ENCODE measurements around the gene DMGDH. TPM values are rescaled to one million over a fixed set of nuclear protein-coding genes. Genes with fewer than 3 reads are reported as not detected.

Gene DMGDH
- total RNA-seq, 4 donors from 2014 or later: 0.64 to 3.1 (median 1.7) TPM; not detected in 1

DNA sequence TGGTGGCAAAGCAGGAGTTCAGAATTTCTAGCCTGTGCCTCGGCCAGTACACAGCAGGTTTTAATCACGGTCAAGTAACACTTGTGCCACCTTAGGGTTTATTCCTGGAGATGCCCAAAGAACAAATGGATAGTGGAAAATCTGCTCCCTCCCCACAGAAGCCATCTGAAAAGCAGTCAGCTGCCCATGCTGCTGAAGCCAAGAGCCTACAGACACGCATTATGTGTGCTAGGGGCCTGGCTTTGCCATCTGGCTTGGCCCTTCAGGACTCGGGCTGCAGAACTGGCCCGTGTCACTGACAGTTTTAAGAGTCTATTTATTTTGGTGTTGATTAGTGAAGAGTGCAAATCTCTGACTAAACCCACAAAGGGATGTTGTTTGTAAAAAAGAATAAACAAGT lies 95.5 kb downstream of the DMGDH start:
- peaks cover 0 to 32% (median 19%) of the 10 kb centered on the region in 3 donors for H3K4me1 ChIP-seq
- no peaks in the 10 kb centered on the region for H3K36me3 ChIP-seq
- DNase-seq: no peak
- no peaks in the 10 kb centered on the region for H3K27me3 ChIP-seq
- intact Hi-C loops (cut with DNase I): no loop called here
- WGBS, 2 donors: 72 to 79% methylated on average over 5 of the region's 5 CpGs
- peak overlapping the region in 2 of 4 donors; percentile 32 to 33 for H3K27ac ChIP-seq
- no peaks in the 10 kb centered on the region for H3K9me3 ChIP-seq
- no peak overlapping the region for H3K4me3 ChIP-seq
- no peak for TF ChIP-seq POLR2A (IDR thresholded peaks at IDR 0.05)
- TF ChIP-seq, protein P1, sequence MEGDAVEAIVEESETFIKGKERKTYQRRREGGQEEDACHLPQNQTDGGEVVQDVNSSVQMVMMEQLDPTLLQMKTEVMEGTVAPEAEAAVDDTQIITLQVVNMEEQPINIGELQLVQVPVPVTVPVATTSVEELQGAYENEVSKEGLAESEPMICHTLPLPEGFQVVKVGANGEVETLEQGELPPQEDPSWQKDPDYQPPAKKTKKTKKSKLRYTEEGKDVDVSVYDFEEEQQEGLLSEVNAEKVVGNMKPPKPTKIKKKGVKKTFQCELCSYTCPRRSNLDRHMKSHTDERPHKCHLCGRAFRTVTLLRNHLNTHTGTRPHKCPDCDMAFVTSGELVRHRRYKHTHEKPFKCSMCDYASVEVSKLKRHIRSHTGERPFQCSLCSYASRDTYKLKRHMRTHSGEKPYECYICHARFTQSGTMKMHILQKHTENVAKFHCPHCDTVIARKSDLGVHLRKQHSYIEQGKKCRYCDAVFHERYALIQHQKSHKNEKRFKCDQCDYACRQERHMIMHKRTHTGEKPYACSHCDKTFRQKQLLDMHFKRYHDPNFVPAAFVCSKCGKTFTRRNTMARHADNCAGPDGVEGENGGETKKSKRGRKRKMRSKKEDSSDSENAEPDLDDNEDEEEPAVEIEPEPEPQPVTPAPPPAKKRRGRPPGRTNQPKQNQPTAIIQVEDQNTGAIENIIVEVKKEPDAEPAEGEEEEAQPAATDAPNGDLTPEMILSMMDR (IDR thresholded peaks at IDR 0.05): no peak

DNA sequence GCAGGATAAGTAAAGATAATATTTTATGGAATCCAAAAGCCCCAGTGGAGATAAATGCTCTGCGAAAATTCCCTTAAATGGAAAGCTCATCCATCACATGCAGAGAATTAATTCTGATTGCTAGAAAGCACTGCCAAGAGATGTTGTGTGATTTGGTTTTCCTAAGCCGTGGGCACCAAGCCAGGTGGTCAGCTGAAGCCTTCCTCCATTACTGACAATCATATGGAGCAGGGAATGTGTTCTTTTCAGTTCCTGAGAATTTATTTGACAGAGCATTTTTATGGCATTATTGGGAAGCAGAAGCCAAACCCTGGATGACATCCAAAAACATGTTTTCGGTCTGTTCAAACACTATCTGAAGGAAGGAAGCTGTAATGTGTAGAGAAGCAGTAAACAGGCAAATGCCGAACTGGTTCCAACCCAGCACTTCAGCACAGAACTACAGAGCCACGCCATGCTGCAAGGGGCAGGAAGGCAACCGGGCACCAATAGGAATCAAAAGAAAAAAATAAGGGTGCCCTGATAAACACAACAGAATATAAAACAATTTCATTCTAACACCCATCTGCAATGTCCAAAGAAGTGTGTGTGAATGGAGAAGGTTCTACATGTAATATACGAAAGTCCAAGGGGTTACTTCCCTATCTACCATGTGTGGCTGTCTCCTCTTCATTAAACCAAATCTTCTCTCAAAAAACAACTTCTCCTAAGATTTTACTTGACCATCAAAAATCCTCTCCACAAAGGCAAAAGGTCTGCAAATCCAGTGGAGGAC lies 96.6 kb downstream of the DMGDH start:
- TF ChIP-seq, protein P1 (IDR thresholded peaks at IDR 0.05): no peak
- TF ChIP-seq POLR2A (IDR thresholded peaks at IDR 0.05): no peak
- Histone ChIP-seq H3K36me3 (no peaks in the 10 kb centered on the region), H3K4me1 (peaks cover 0 to 32% (median 19%) of the 10 kb centered on the region in 3 donors), H3K27me3 (no peaks in the 10 kb centered on the region), H3K27ac (peak overlapping the region in 3 of 4 donors; percentile 17 to 34 (median 33)), H3K9me3 (no peaks in the 10 kb centered on the region), H3K4me3 (peak overlapping the region in 1 of 4 donors; percentile 35)
- no peak for DNase-seq
- WGBS, 2 donors: 21 to 23% methylated on average over 7 of the region's 7 CpGs
- intact Hi-C loops (cut with DNase I): no loop called here

DNA sequence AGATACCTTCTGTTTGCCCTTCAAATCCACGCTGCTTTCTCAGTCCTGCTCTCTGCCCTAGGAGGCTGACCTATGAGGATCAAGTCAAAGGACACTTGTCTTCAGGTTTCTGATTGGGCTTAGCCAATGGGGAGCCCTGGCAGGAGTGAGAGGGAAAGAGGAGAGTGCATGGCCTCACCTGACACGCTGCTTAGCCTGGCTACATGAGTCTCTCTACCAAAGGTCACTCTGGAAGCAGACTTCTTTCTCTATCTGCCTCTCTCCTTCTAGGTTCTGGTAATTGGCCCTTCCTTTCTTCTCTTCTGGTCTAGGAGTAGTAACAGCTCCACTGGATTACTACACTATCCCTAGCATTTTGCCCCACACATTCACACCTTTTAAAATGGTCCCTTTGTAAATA lies 97.5 kb downstream of the DMGDH start:
- intact Hi-C loops (cut with DNase I): no loop called here
- H3K27me3 ChIP-seq: no peaks in the 10 kb centered on the region
- 81 to 97% methylated on average over 2 of the region's 2 CpGs for WGBS, 2 donors
- peaks cover 0 to 32% (median 19%) of the 10 kb centered on the region in 3 donors for H3K4me1 ChIP-seq
- H3K36me3 ChIP-seq: no peaks in the 10 kb centered on the region
- no peak for DNase-seq
- H3K27ac ChIP-seq: peak overlapping the region in 3 of 4 donors; percentile 17 to 34 (median 33)
- H3K4me3 ChIP-seq: no peak overlapping the region
- TF ChIP-seq POLR2A (IDR thresholded peaks at IDR 0.05): no peak
- TF ChIP-seq, protein P1 (IDR thresholded peaks at IDR 0.05): no peak
- H3K9me3 ChIP-seq: no peaks in the 10 kb centered on the region

DNA sequence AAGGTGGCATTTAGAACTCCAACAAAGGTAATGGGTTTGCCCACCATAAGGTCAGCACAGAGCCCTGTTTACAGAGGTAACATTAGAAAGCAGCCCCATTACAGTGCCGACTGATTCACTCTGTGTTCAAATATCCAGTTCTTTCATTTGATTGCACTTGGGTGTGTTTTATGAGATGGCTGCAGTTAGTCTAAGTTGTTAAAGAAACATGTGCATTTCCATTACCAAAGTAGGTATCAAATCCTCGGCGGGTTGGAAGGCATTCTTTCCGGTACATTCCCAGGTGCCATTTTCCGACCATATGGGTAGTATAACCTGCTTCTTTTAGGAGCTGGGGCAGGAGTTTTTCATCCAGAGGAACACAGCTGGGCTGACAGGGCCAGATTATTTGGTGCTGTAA lies 100.7 kb downstream of the DMGDH start:
- no peak for TF ChIP-seq POLR2A (IDR thresholded peaks at IDR 0.05)
- TF ChIP-seq, protein P1 (IDR thresholded peaks at IDR 0.05): no peak
- 93 to 98% methylated on average over 5 of the region's 5 CpGs for WGBS, 2 donors
- intact Hi-C loops (cut with DNase I): no loop called here

DNA sequence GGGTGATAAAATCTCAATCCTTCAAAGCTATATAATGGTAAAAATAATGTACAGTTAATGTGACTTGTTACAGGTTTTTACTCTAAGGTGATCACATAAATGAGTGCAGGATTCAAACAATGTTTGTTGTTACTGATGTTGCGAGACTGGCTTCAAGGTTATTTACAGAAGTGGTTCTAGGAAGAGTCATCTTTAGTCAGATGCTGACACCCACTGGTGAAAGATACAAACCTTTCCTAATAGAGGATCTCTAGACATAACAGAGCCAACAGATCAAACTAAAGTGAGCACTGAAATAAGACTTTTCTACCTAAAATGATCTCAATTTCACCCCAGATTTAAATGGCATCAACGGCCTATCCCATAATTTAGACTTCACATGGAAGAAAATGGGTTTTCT lies 104.6 kb downstream of the DMGDH start:
- Histone ChIP-seq H3K4me3 (no peak overlapping the region), H3K9me3 (no peaks in the 10 kb centered on the region), H3K27me3 (no peaks in the 10 kb centered on the region), H3K27ac (no peak overlapping the region), H3K4me1 (no peaks in the 10 kb centered on the region), H3K36me3 (peaks cover 0 to 10% (median 0%) of the 10 kb centered on the region in 3 donors)
- DNase-seq: no peak
- WGBS, 2 donors: 72 to 78% methylated on average over 2 of the region's 2 CpGs
- intact Hi-C loops (cut with DNase I): no loop called here
- no peak for TF ChIP-seq POLR2A (IDR thresholded peaks at IDR 0.05)
- TF ChIP-seq, protein P1 (IDR thresholded peaks at IDR 0.05): peak in 5 of 6 experiments; percentile 18 to 53 (median 36)

More for the DNA sequence above, 100.7 kb downstream of the DMGDH start:
- Histone ChIP-seq H3K27ac (no peak overlapping the region), H3K9me3 (no peaks in the 10 kb centered on the region), H3K36me3 (peaks cover 0 to 4% (median 0%) of the 10 kb centered on the region in 3 donors), H3K27me3 (no peaks in the 10 kb centered on the region), H3K4me3 (no peak overlapping the region), H3K4me1 (peaks cover 0 to 16% (median 9%) of the 10 kb centered on the region in 3 donors)
- no peak for DNase-seq
